ENCODE results near the gene HFM1.

The HFM1 gene

GRCh38 chr1:91234181-91234580 is 170.5 kb downstream of the HFM1 start:
- DNase-seq, result no peak

GRCh38 chr1:91226741-91227140 is 177.9 kb downstream of the HFM1 start:
- no peak for DNase-seq

GRCh38 chr1:91224878-91225277 is 179.8 kb downstream of the HFM1 start:
- no peak for DNase-seq

GRCh38 chr1:91221017-91221416 is 183.6 kb downstream of the HFM1 start:
- no peak for DNase-seq

GRCh38 chr1:91217911-91218310 is 186.7 kb downstream of the HFM1 start:
- DNase-seq, result no peak
